OCI-LY3 (cell line): ENCODE measurements around the gene MINPP1.

Experiments used
- EZH2phosphoT487 ChIP-seq: fragments of 200-600 bp; shearing (Covaris generic); IDR thresholded peaks from 2 replicates; pipeline ENCODE4 v1.6.1; 2018; ENCODE audit warnings: antibody characterized with exemption, mixed run types, low read depth
- TF ChIP-seq, protein P1 (sequence below): fragments of 200-600, 300-600 bp; sonication (generic); IDR thresholded peaks from 2 replicates; pipeline ENCODE4 v1.5.1; 2014; ENCODE audit warnings: antibody characterized with exemption, low read length, low read depth

DNA sequence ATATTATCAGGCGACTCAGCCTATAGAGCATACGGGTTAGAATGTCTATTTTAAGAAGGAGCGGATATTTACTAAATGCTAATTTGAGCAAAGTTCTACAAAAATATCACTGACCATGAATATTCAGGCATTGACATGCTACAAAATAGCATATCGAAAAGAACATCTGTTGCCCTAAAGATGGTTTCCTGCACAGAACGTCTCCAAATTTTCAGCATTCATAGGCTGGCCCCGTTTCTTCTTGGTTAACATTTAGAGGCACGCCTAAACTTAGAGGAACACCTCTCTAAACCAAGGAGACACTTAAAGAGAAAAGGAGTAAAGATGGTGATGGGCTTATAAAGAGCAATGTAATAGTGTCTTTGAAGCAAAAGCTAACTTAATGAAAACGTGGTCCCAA lies 1.3 kb upstream of the MINPP1 start:
- TF ChIP-seq, protein P1, sequence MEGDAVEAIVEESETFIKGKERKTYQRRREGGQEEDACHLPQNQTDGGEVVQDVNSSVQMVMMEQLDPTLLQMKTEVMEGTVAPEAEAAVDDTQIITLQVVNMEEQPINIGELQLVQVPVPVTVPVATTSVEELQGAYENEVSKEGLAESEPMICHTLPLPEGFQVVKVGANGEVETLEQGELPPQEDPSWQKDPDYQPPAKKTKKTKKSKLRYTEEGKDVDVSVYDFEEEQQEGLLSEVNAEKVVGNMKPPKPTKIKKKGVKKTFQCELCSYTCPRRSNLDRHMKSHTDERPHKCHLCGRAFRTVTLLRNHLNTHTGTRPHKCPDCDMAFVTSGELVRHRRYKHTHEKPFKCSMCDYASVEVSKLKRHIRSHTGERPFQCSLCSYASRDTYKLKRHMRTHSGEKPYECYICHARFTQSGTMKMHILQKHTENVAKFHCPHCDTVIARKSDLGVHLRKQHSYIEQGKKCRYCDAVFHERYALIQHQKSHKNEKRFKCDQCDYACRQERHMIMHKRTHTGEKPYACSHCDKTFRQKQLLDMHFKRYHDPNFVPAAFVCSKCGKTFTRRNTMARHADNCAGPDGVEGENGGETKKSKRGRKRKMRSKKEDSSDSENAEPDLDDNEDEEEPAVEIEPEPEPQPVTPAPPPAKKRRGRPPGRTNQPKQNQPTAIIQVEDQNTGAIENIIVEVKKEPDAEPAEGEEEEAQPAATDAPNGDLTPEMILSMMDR, result no peak
- no peak for TF ChIP-seq EZH2phosphoT487
